Colonic mucosa (tissue), 4 donors: ENCODE results near the gene PHACTR1. TPM values are rescaled to one million over a fixed set of nuclear protein-coding genes. Genes with fewer than 3 reads are reported as not detected.

Experiments used
- DNase-seq: peaks from one replicate; pipeline ENCODE4 v3.0.0-alpha.2; 2020
- H3K27ac ChIP-seq: fragments of 200-600 bp; one replicate; pipeline ENCODE4 v1.8.0; 2021
- H3K27me3 ChIP-seq: fragments of 200-600 bp; one replicate; pipeline ENCODE4 v1.8.0; 2021
- H3K36me3 ChIP-seq: fragments of 200-600 bp; one replicate; pipeline ENCODE4 v1.8.0; 2021
- H3K4me1 ChIP-seq: fragments of 200-600 bp; one replicate; pipeline ENCODE4 v1.8.0; 2021; ENCODE audit warnings: mild to moderate bottlenecking
- H3K4me3 ChIP-seq: fragments of 200-600 bp; one replicate; pipeline ENCODE4 v1.8.0; 2021
- H3K9ac ChIP-seq, 2 donors: one replicate each; pipeline ENCODE4 v1.7.0; 2013; ENCODE audit warnings: control low read depth in 2 of 2, low read depth in 2 of 2, low read length in 2 of 2
- H3K9me3 ChIP-seq: fragments of 200-600 bp; one replicate; pipeline ENCODE4 v1.8.0; 2021
- CTCF ChIP-seq: fragments of 200-600 bp; IDR thresholded peaks from one replicate; pipeline ENCODE4 v1.8.0; 2022; ENCODE audit warnings: antibody characterized with exemption, mild to moderate bottlenecking
- intact Hi-C: fragments of 100-400 bp; cut with DNase I; formaldehyde crosslinking; loops from one replicate; pipeline ENCODE4 v1.14.1; 2022
- total RNA-seq, 2 donors: library from RNA; stranded (reverse); fragmentation: NEBNext Ultra II Directional in 1 of 2; extraction: Animal tissue kit (Norgen Biotek cat#: 25700) in 1 of 2; gene quantifications; one replicate each; pipeline ENCODE4 v1.2.1, GENCODE V29; 2021
- donor health status: healthy.
- donor health status: DM: no; HTN: no; CAD: no.
- donor health status: DM: no; HTN: no; CAD: no.

The PHACTR1 gene
- total RNA-seq, 2 donors from 2014 or later: 1.7 to 2.2 TPM

GRCh38 chr6:13194852-13195251, 478.3 kb downstream of the PHACTR1 start:
- Histone ChIP-seq H3K9me3 (no peaks in the 10 kb centered on the region), H3K27me3 (no peaks in the 10 kb centered on the region), H3K27ac (no peak overlapping the region), H3K4me1 (no peaks in the 10 kb centered on the region), H3K36me3 (no peaks in the 10 kb centered on the region), H3K4me3 (no peak overlapping the region), H3K9ac (no peak overlapping the region)
- intact Hi-C loops: loop anchor here (5.0 kb wide), 1 partner anchor 137 kb away; no protein-coding TSS in a partner anchor
- DNase-seq: peak; percentile 32
- peak; percentile 18 for TF ChIP-seq CTCF

GRCh38 chr6:13195803-13196202, 479.2 kb downstream of the PHACTR1 start:
- intact Hi-C loops: no loop called here
- H3K36me3 ChIP-seq: no peaks in the 10 kb centered on the region
- H3K27ac ChIP-seq: no peak overlapping the region
- no peaks in the 10 kb centered on the region for H3K4me1 ChIP-seq
- H3K4me3 ChIP-seq: no peak overlapping the region
- TF ChIP-seq CTCF: no peak
- no peaks in the 10 kb centered on the region for H3K27me3 ChIP-seq
- no peaks in the 10 kb centered on the region for H3K9me3 ChIP-seq
- no peak overlapping the region for H3K9ac ChIP-seq
- DNase-seq: no peak

- Histone ChIP-seq H3K9ac (no peak overlapping the region), H3K4me1 (no peaks in the 10 kb centered on the region), H3K36me3 (no peaks in the 10 kb centered on the region), H3K27ac (no peak overlapping the region), H3K9me3 (no peaks in the 10 kb centered on the region), H3K27me3 (no peaks in the 10 kb centered on the region), H3K4me3 (no peak overlapping the region)
- no peak for TF ChIP-seq CTCF
- DNase-seq: no peak
- intact Hi-C loops: no loop called here
These were observed 481.6 kb downstream of the PHACTR1 start for GRCh38 chr6:13198168-13198567.

- no peak overlapping the region for H3K27ac ChIP-seq
- H3K4me1 ChIP-seq: no peaks in the 10 kb centered on the region
- H3K36me3 ChIP-seq: no peaks in the 10 kb centered on the region
- intact Hi-C loops: no loop called here
- no peaks in the 10 kb centered on the region for H3K27me3 ChIP-seq
- H3K9ac ChIP-seq: no peak overlapping the region
- H3K4me3 ChIP-seq: no peak overlapping the region
- H3K9me3 ChIP-seq: no peaks in the 10 kb centered on the region
- no peak for DNase-seq
- TF ChIP-seq CTCF: no peak
These were observed 484.8 kb downstream of the PHACTR1 start for GRCh38 chr6:13201336-13201735.

GRCh38 chr6:13203145-13203544, 486.6 kb downstream of the PHACTR1 start:
- Histone ChIP-seq H3K4me3 (no peak overlapping the region), H3K9ac (no peak overlapping the region), H3K27ac (no peak overlapping the region), H3K4me1 (no peaks in the 10 kb centered on the region), H3K27me3 (no peaks in the 10 kb centered on the region), H3K9me3 (no peaks in the 10 kb centered on the region), H3K36me3 (no peaks in the 10 kb centered on the region)
- intact Hi-C loops: no loop called here
- no peak for TF ChIP-seq CTCF
- DNase-seq: no peak

- Histone ChIP-seq H3K27ac (no peak overlapping the region), H3K9me3 (no peaks in the 10 kb centered on the region), H3K36me3 (no peaks in the 10 kb centered on the region), H3K27me3 (no peaks in the 10 kb centered on the region), H3K9ac (no peak overlapping the region), H3K4me3 (no peak overlapping the region), H3K4me1 (no peaks in the 10 kb centered on the region)
- no peak for TF ChIP-seq CTCF
- intact Hi-C loops: no loop called here
- no peak for DNase-seq
These were observed 488.5 kb downstream of the PHACTR1 start for GRCh38 chr6:13205106-13205505.
